Tibial nerve (tissue), 4 donors: ENCODE data around the gene PER1. TPM values are rescaled to one million over a fixed set of nuclear protein-coding genes. Genes with fewer than 3 reads are reported as not detected.
"Not testable (repeated sequence)": the region's sequence is repeated elsewhere in the genome, so short reads cannot be mapped to it uniquely, and the experiment has no call there.

Source experiments
- DNase-seq, 2 donors: peaks; one replicate each; pipeline ENCODE4 v3.0.0-alpha.2; 2019; ENCODE audit warnings: low spot score in 2 of 2
- H3K27ac ChIP-seq, 4 donors: fragments of 200-600 bp; sonication (generic) in 3 of 4; one replicate each; pipeline ENCODE4 v1.5.1; 2017 to 2019; ENCODE audit warnings: mild to moderate bottlenecking in 1 of 4
- H3K27me3 ChIP-seq, 2 donors: fragments of 200-600 bp; sonication (generic) in 1 of 2; one replicate each; pipeline versions ENCODE4 v1.5.1 to v1.6.0; 2017 to 2019
- H3K36me3 ChIP-seq, 3 donors: fragments of 200-600 bp; sonication (generic); one replicate each; pipeline ENCODE4 v1.5.1; 2018 to 2019
- H3K4me1 ChIP-seq, 4 donors: fragments of 200-600 bp; sonication (generic) in 3 of 4; one replicate each; pipeline ENCODE4 v1.5.1; 2017 to 2019
- H3K4me3 ChIP-seq, 4 donors: fragments of 200-600 bp; sonication (generic) in 3 of 4; one replicate each; pipeline ENCODE4 v1.5.1; 2017 to 2019; ENCODE audit warnings: mild to moderate bottlenecking in 1 of 4, moderate library complexity in 1 of 4
- H3K9me3 ChIP-seq, 4 donors: fragments of 200-600 bp; sonication (generic) in 3 of 4; one replicate each; pipeline ENCODE4 v1.5.1; 2017 to 2019
- EP300 ChIP-seq, 2 donors: sonication (generic); formaldehyde crosslinking; IDR thresholded peaks; one replicate each; pipeline ENCODE4 v1.6.1; 2017; ENCODE audit warnings: antibody characterized with exemption in 2 of 2, mild to moderate bottlenecking in 1 of 2
- POLR2A ChIP-seq, 2 donors: fragments of 450-650 bp; IDR thresholded peaks; one replicate each; pipeline ENCODE4 v1.6.1; 2017; ENCODE audit warnings: antibody characterized with exemption in 2 of 2, mild to moderate bottlenecking in 2 of 2, moderate library complexity in 2 of 2
- WGBS, 2 donors: methylation state at CpG; one replicate each; pipeline ENCODE4 v1.1.5; 2018; 5-methylcytosine and 5-hydroxymethylcytosine counted together
- total RNA-seq, 4 donors: library from RNA; depleted of rRNA; stranded (reverse); fragments of >200 nt; gene quantifications; one replicate each; pipeline ENCODE4 v1.1.0, GENCODE V29; 2016
- TF ChIP-seq, protein P1 (sequence below), 5 experiments: fragments of 200-600 bp in 3 of 5; fragments of 450-650 bp in 2 of 5; sonication (generic) in 3 of 5; IDR thresholded peaks; one replicate each; pipeline ENCODE4 v1.5.1; 2016 to 2019; ENCODE audit warnings: antibody characterized with exemption in 5 of 5, mild to moderate bottlenecking in 3 of 5, moderate library complexity in 2 of 5

Gene PER1
- total RNA-seq, 4 donors from 2014 or later = 157 to 328 (median 204) TPM

GRCh38 chr17:8110907-8111306 is 41.3 kb downstream of the PER1 start:
- H3K27me3 ChIP-seq = peaks cover 0 to 74% of the 10 kb centered on the region in 2 donors
- TF ChIP-seq, protein P1, sequence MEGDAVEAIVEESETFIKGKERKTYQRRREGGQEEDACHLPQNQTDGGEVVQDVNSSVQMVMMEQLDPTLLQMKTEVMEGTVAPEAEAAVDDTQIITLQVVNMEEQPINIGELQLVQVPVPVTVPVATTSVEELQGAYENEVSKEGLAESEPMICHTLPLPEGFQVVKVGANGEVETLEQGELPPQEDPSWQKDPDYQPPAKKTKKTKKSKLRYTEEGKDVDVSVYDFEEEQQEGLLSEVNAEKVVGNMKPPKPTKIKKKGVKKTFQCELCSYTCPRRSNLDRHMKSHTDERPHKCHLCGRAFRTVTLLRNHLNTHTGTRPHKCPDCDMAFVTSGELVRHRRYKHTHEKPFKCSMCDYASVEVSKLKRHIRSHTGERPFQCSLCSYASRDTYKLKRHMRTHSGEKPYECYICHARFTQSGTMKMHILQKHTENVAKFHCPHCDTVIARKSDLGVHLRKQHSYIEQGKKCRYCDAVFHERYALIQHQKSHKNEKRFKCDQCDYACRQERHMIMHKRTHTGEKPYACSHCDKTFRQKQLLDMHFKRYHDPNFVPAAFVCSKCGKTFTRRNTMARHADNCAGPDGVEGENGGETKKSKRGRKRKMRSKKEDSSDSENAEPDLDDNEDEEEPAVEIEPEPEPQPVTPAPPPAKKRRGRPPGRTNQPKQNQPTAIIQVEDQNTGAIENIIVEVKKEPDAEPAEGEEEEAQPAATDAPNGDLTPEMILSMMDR (IDR thresholded peaks at IDR 0.05) = no peak
- no peak for TF ChIP-seq EP300 (IDR thresholded peaks at IDR 0.05)
- no peak for TF ChIP-seq POLR2A (IDR thresholded peaks at IDR 0.05)

GRCh38 chr17:8110456-8110804 is 41.8 kb downstream of the PER1 start:
- Histone ChIP-seq H3K36me3 (no peaks in the 10 kb centered on the region), H3K4me1 (peaks cover 0 to 13% (median 6%) of the 10 kb centered on the region in 4 donors), H3K9me3 (no peaks in the 10 kb centered on the region), H3K4me3 (peak overlapping the region in 1 of 4 donors; percentile 29), H3K27ac (no peak overlapping the region), H3K27me3 (peaks cover 0 to 71% of the 10 kb centered on the region in 2 donors)
- no peak for DNase-seq
- no peak for TF ChIP-seq POLR2A (IDR thresholded peaks at IDR 0.05)
- TF ChIP-seq, protein P1 (IDR thresholded peaks at IDR 0.05) = no peak
- TF ChIP-seq EP300 (IDR thresholded peaks at IDR 0.05) = no peak
- 26 to 31% methylated on average over 8 to 10 of the region's 10 CpGs for WGBS, 2 donors

More at GRCh38 chr17:8110907-8111306, 41.3 kb downstream of the PER1 start:
- no peaks in the 10 kb centered on the region for H3K36me3 ChIP-seq
- no peaks in the 10 kb centered on the region for H3K9me3 ChIP-seq
- H3K4me3 ChIP-seq = no peak overlapping the region
- 90 to 93% methylated on average over 6 of the region's 6 CpGs for WGBS, 2 donors
- DNase-seq = no peak
- H3K4me1 ChIP-seq = peaks cover 0 to 13% (median 6%) of the 10 kb centered on the region in 4 donors
- no peak overlapping the region for H3K27ac ChIP-seq

- peaks cover 0 to 68% of the 10 kb centered on the region in 2 donors for H3K27me3 ChIP-seq
- 13 to 19% methylated on average over 20 to 45 of the region's 63 CpGs for WGBS, 2 donors
- TF ChIP-seq, protein P1 (IDR thresholded peaks at IDR 0.05) = peak; percentile 51 to 74 (median 67)
- TF ChIP-seq POLR2A (IDR thresholded peaks at IDR 0.05) = no peak
- DNase-seq = peak in 1 of 2 donors; percentile 16
- H3K4me3 ChIP-seq = peak overlapping the region in 3 of 4 donors; percentile 7 to 38 (median 29)
- H3K27ac ChIP-seq = no peak overlapping the region
- no peaks in the 10 kb centered on the region for H3K36me3 ChIP-seq
- H3K9me3 ChIP-seq = no peaks in the 10 kb centered on the region
- peaks cover 0 to 13% (median 6%) of the 10 kb centered on the region in 4 donors for H3K4me1 ChIP-seq
These were observed 42.3 kb downstream of the PER1 start for GRCh38 chr17:8109661-8110455.

GRCh38 chr17:8108972-8109660 is 43.1 kb downstream of the PER1 start:
- Histone ChIP-seq H3K27me3 (peaks cover 0 to 62% of the 10 kb centered on the region in 2 donors), H3K4me1 (peaks cover 0 to 13% (median 6%) of the 10 kb centered on the region in 4 donors)
- WGBS, 2 donors = 84 to 89% methylated on average over 17 to 22 of the region's 33 CpGs

DNA sequence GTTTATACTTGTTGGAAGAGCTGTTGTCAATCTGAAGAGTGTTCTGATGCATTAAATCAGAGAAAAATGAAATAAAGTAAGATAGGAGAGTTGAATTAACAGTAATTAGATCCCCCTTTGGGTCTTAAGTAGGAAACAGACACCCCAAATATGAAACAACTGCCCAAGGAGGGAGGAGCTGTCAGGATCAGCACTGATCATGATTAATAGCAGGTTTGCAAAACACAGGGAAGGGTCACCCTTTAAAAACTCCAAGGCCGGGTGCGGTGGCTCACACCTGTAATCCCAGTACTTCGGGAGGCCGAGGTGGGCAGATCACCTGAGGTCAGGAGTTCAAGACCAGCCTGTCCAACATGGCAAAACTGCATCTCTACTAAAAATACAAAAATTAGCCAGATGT is 45.2 kb downstream of the PER1 start:
- H3K27ac ChIP-seq, H3K36me3 ChIP-seq, H3K4me3 ChIP-seq, H3K9me3 ChIP-seq, DNase-seq: not testable (repeated sequence)
- WGBS, 2 donors = 83 to 93% methylated on average over 4 of the region's 4 CpGs
- H3K27me3 ChIP-seq = peaks cover 0 to 41% of the 10 kb centered on the region in 2 donors
- H3K4me1 ChIP-seq = peaks cover 0 to 13% (median 6%) of the 10 kb centered on the region in 4 donors

More at GRCh38 chr17:8108972-8109660, 43.1 kb downstream of the PER1 start:
- H3K36me3 ChIP-seq = no peaks in the 10 kb centered on the region
- no peaks in the 10 kb centered on the region for H3K9me3 ChIP-seq
- DNase-seq = no peak
- TF ChIP-seq, protein P1 (IDR thresholded peaks at IDR 0.05) = no peak
- TF ChIP-seq POLR2A (IDR thresholded peaks at IDR 0.05) (no peak), EP300 (IDR thresholded peaks at IDR 0.05) (no peak)
- no peak overlapping the region for H3K4me3 ChIP-seq
- no peak overlapping the region for H3K27ac ChIP-seq
